Measurements from ENCODE around the gene FZR1. TPM values are rescaled to one million over a fixed set of nuclear protein-coding genes. Genes with fewer than 3 reads are reported as not detected.

Gene FZR1
- total RNA-seq, 1 experiment from 2014 or later = 51.4 TPM

GRCh38 chr19:3586127-3586626, 80.1 kb downstream of the FZR1 start:
- WGBS (ENCODE audit: extremely low coverage, insufficient read length, low lambda C conversion rate) = no CpG with 5 or more reads among the region's 16 CpGs
- H3K27me3 Mint-ChIP-seq (ENCODE audit: low read depth) = peaks cover 68% of the 10 kb centered on the region

More at GRCh38 chr19:3586127-3586626, 80.1 kb downstream of the FZR1 start:
- Histone ChIP-seq H3T11ph (ENCODE audit: low read length) (no peak overlapping the region), H4K8ac (replicated peaks; ENCODE audit: insufficient read length, low read depth, low read length) (no peak overlapping the region), H3K27ac (ENCODE audit: insufficient read length, low read depth, low read length) (no peak overlapping the region), H3K23ac (ENCODE audit: insufficient read length, low read depth, low read length) (no peak overlapping the region), H3K27me3 (ENCODE audit: insufficient read depth, low read length) (no peaks in the 10 kb centered on the region; the same call in 1 of the 2 replicates), H3K23me2 (ENCODE audit: insufficient read length, low read depth, low read length, poor library complexity, severe bottlenecking) (peaks cover 3% of the 10 kb centered on the region), H2BK120ac (ENCODE audit: low read depth, low read length, poor library complexity, severe bottlenecking) (no peak overlapping the region), H4K91ac (ENCODE audit: insufficient read length, low read depth, low read length) (no peak overlapping the region), H3K9me3 (ENCODE audit: control insufficient read depth, low read depth, low read length) (no peaks in the 10 kb centered on the region), H2BK5ac (ENCODE audit: insufficient read length, low read length) (no peak overlapping the region), H2AK5ac (ENCODE audit: insufficient read length, low read length) (no peak overlapping the region), H3K9ac (ENCODE audit: extremely low read depth, insufficient read length, low read length) (no peak overlapping the region), H3K79me1 (ENCODE audit: insufficient read depth, low read depth, low read length, poor library complexity, severe bottlenecking) (no peaks in the 10 kb centered on the region), H2AFZ (ENCODE audit: low read length) (no peak overlapping the region), H2BK12ac (ENCODE audit: insufficient read length, low read depth, low read length) (no peak overlapping the region), H4K20me1 (ENCODE audit: control insufficient read depth, insufficient read depth, insufficient read length) (no peaks in the 10 kb centered on the region), H4K5ac (ENCODE audit: insufficient read length, low read depth, low read length) (no peak overlapping the region), H3K4me2 (ENCODE audit: insufficient read depth, insufficient read length, low read length) (peak overlapping the region; percentile 45), H3K79me2 (ENCODE audit: insufficient read depth, low read length) (no peaks in the 10 kb centered on the region), H3K14ac (ENCODE audit: insufficient read depth, low read length) (no peak overlapping the region), H3K18ac (ENCODE audit: insufficient read length, low read depth, low read length) (no peak overlapping the region), H3K4ac (ENCODE audit: low read depth, low read length) (no peak overlapping the region), H2BK20ac (ENCODE audit: low read depth, low read length, poor library complexity, severe bottlenecking) (no peak overlapping the region), H3K56ac (ENCODE audit: insufficient read length, low read depth, low read length) (no peak overlapping the region), H3K4me1 (ENCODE audit: insufficient read depth, low read length) (no peaks in the 10 kb centered on the region; the same call in 1 of the 2 replicates), H2BK15ac (ENCODE audit: low read depth, low read length) (no peak overlapping the region)
- Mint-ChIP-seq H3K4me3 (peak overlapping the region; percentile 29 to 68), H3K27ac (no peak overlapping the region), H3K9me3 (peaks cover 8 to 10% of the 10 kb centered on the region in 2 experiments), H3K4me1 (no peaks in the 10 kb centered on the region), H3K36me3 (ENCODE audit: insufficient read depth in 1 of 3, low read depth in 3 of 3) (no peaks in the 10 kb centered on the region; a peak in 1 of 7 replicates)
- TF ChIP-seq CTCF (conservative IDR thresholded peaks at IDR 0.05) = peak; percentile 83
- peak; percentile 65 for DNase-seq

Data from H9 (cell line).